ENCODE data around the gene GNAL.

The GNAL gene

DNA sequence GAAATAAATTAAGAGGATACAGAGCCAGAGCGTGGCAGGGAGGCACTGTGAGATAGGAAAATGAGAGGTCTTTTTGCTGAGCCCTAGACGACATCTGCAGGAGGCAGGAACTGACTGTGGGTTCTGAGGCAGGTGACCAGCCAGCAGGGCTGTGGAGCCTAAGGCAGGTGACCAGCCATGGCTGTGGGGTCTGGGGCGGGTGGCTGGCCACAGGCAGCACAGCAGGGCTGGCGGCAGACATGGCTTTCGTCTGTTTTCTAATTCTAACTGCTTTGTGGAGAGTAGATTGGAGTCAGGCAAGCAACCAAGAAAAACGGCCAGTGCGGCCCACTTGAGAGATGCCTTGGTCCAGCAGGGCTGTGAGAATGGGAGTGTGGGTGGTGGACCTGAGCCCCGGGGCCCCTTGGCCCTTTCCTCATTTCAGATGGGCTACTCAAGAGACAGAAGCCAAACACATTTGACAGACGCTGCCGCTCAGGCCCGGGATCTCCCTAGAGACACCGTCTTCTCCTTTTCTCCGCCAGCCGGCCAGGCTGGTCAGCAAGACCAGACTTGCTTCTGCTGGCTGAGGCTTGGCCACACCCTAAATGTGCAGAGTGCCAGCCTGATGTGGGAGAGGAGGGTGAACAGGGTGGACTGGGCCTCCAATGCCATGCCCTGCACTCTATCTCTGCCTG, 19.7 kb upstream of the GNAL start:
- CTCF ChIA-PET, result interaction anchor here (0.6 to 2.1 kb wide), 3 partner anchors 13 to 327 kb away, joined by 3 to 13 read pairs (median 3); no protein-coding TSS in a partner anchor
- no peaks in the 10 kb centered on the region for H3K36me3 ChIP-seq (ENCODE audit: control insufficient read depth in 2 of 2, insufficient read depth in 1 of 2, low read length in 2 of 2)
- H3K4me3 ChIP-seq (ENCODE audit: low read depth, low read length), result no peak overlapping the region
- POLR2A ChIA-PET, result no interaction called here
- no peaks in the 10 kb centered on the region; the same call in 1 of the 2 replicates for H3K4me1 ChIP-seq (ENCODE audit: control insufficient read depth, insufficient read depth, low read length)
- H3K9me3 ChIP-seq (ENCODE audit: control insufficient read depth, insufficient read depth, low read depth, low read length), result no peaks in the 10 kb centered on the region
- H3K27ac ChIP-seq (ENCODE audit: extremely low read depth, low read depth, low read length), result no peak overlapping the region
- no peak for TF ChIP-seq GFI1B (tag by site-specific recombination; IDR thresholded peaks at IDR 0.05)
- TF ChIP-seq ZNF560 (tag by site-specific recombination; IDR thresholded peaks at IDR 0.05; ENCODE audit: borderline replicate concordance), result no peak
- no peak for TF ChIP-seq ZNF23 (tag by site-specific recombination; IDR thresholded peaks at IDR 0.05; ENCODE audit: borderline replicate concordance)
- no peak for TF ChIP-seq REPIN1 (tag by site-specific recombination; IDR thresholded peaks at IDR 0.05; ENCODE audit: low read depth)
- TF ChIP-seq ZNF292 (tag by site-specific recombination; IDR thresholded peaks at IDR 0.05; ENCODE audit: borderline replicate concordance, low read depth), result no peak

DNA sequence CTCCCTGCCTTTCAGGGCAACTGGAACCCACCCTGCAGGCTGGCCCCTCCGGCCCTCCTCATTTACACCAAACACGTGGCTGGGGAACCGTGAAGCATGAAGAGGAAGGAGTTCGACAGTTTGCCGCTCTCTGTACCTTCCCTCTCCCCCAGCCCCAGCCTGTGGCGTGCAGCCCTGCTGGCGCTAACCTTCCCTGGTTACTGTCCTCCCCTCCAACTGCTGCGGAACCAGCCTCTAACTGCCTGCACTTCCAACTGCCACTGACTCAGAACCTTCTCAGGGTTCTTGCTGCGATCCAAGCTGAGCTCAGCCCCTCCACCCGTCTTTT, 19.2 kb upstream of the GNAL start:
- Histone ChIP-seq H3K4me1 (ENCODE audit: control insufficient read depth, insufficient read depth, low read length) (no peaks in the 10 kb centered on the region; the same call in 1 of the 2 replicates), H3K27ac (ENCODE audit: extremely low read depth, low read depth, low read length) (no peak overlapping the region), H3K4me3 (ENCODE audit: low read depth, low read length) (no peak overlapping the region), H3K36me3 (ENCODE audit: control insufficient read depth in 2 of 2, insufficient read depth in 1 of 2, low read length in 2 of 2) (no peaks in the 10 kb centered on the region), H3K9me3 (ENCODE audit: control insufficient read depth, insufficient read depth, low read depth, low read length) (no peaks in the 10 kb centered on the region)
- ChIA-PET CTCF (interaction anchor here (2.1 kb wide), 1 partner anchor 14 kb away, joined by 13 read pairs; no protein-coding TSS in a partner anchor), POLR2A (no interaction called here)
- TF ChIP-seq MYNN (tag by site-specific recombination; IDR thresholded peaks at IDR 0.05; ENCODE audit: borderline replicate concordance) (no peak), ZBTB7A (tag by site-specific recombination; IDR thresholded peaks at IDR 0.05; ENCODE audit: low read depth) (no peak), HOXC10 (CRISPR knock-in tag; IDR thresholded peaks at IDR 0.05) (no peak), ZNF664 (tag by site-specific recombination; IDR thresholded peaks at IDR 0.05) (no peak), SETDB1 (IDR thresholded peaks at IDR 0.05; ENCODE audit: insufficient read length, low read length) (no peak), ZNF404 (tag by site-specific recombination; IDR thresholded peaks at IDR 0.05) (no peak), OSR2 (tag by site-specific recombination; IDR thresholded peaks at IDR 0.05) (no peak)
- TF ChIP-seq, protein P1, sequence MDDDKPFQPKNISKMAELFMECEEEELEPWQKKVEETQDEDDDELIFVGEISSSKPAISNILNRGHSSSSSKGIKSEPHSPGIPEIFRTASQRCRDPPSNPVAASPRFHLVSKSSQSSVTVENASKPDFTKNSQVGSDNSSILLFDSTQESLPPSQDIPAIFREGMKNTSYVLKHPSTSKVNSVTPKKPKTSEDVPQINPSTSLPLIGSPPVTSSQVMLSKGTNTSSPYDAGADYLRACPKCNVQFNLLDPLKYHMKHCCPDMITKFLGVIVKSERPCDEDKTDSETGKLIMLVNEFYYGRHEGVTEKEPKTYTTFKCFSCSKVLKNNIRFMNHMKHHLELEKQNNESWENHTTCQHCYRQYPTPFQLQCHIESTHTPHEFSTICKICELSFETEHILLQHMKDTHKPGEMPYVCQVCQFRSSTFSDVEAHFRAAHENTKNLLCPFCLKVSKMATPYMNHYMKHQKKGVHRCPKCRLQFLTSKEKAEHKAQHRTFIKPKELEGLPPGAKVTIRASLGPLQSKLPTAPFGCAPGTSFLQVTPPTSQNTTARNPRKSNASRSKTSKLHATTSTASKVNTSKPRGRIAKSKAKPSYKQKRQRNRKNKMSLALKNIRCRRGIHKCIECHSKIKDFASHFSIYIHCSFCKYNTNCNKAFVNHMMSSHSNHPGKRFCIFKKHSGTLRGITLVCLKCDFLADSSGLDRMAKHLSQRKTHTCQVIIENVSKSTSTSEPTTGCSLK (tag by site-specific recombination; IDR thresholded peaks at IDR 0.05), result no peak
- TF ChIP-seq, protein P2, sequence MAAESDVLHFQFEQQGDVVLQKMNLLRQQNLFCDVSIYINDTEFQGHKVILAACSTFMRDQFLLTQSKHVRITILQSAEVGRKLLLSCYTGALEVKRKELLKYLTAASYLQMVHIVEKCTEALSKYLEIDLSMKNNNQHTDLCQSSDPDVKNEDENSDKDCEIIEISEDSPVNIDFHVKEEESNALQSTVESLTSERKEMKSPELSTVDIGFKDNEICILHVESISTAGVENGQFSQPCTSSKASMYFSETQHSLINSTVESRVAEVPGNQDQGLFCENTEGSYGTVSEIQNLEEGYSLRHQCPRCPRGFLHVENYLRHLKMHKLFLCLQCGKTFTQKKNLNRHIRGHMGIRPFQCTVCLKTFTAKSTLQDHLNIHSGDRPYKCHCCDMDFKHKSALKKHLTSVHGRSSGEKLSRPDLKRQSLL (tag by site-specific recombination; IDR thresholded peaks at IDR 0.05), result no peak
- TF ChIP-seq, protein P3, sequence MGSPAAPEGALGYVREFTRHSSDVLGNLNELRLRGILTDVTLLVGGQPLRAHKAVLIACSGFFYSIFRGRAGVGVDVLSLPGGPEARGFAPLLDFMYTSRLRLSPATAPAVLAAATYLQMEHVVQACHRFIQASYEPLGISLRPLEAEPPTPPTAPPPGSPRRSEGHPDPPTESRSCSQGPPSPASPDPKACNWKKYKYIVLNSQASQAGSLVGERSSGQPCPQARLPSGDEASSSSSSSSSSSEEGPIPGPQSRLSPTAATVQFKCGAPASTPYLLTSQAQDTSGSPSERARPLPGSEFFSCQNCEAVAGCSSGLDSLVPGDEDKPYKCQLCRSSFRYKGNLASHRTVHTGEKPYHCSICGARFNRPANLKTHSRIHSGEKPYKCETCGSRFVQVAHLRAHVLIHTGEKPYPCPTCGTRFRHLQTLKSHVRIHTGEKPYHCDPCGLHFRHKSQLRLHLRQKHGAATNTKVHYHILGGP (tag by site-specific recombination; IDR thresholded peaks at IDR 0.05), result no peak

DNA sequence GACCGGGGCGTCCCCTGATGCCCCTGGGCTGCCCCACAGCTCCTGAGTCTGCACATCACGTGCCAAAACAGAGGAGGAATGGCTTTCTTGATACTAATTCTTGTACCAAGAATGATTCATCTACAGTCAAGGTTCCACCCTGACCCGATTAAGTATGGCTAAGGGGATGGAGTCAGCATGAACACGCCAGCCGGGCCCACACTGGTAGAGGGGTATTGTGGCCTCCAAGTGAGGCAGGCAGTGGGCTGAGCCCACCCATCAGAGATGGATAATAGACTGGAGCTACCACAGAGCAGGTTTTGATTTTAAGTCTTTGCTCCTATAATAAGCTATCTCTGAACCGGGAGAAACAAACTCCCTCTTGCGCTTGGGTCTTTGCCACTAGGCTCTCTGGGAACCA, 17.9 kb upstream of the GNAL start:
- no peaks in the 10 kb centered on the region; the same call in 1 of the 2 replicates for H3K4me1 ChIP-seq (ENCODE audit: control insufficient read depth, insufficient read depth, low read length)
- ChIA-PET POLR2A (no interaction called here), CTCF (interaction anchor here (0.5 to 2.1 kb wide), 2 partner anchors 15 to 1924 kb away, joined by 6 to 13 read pairs; no protein-coding TSS in a partner anchor)
- no peak overlapping the region for H3K27ac ChIP-seq (ENCODE audit: extremely low read depth, low read depth, low read length)
- no peak overlapping the region for H3K4me3 ChIP-seq (ENCODE audit: low read depth, low read length)
- H3K36me3 ChIP-seq (ENCODE audit: control insufficient read depth in 2 of 2, insufficient read depth in 1 of 2, low read length in 2 of 2), result no peaks in the 10 kb centered on the region
- no peaks in the 10 kb centered on the region for H3K9me3 ChIP-seq (ENCODE audit: control insufficient read depth, insufficient read depth, low read depth, low read length)
- TF ChIP-seq ZNF416 (tag by site-specific recombination; IDR thresholded peaks at IDR 0.05) (no peak), GLIS1 (tag by site-specific recombination; IDR thresholded peaks at IDR 0.05) (no peak), ZNF292 (tag by site-specific recombination; IDR thresholded peaks at IDR 0.05; ENCODE audit: borderline replicate concordance, low read depth) (no peak), ZNF473 (tag by site-specific recombination; IDR thresholded peaks at IDR 0.05) (no peak), ZNF248 (tag by site-specific recombination; IDR thresholded peaks at IDR 0.05) (no peak), ZNF658 (tag by site-specific recombination; IDR thresholded peaks at IDR 0.05) (no peak)
- TF ChIP-seq, protein P4, sequence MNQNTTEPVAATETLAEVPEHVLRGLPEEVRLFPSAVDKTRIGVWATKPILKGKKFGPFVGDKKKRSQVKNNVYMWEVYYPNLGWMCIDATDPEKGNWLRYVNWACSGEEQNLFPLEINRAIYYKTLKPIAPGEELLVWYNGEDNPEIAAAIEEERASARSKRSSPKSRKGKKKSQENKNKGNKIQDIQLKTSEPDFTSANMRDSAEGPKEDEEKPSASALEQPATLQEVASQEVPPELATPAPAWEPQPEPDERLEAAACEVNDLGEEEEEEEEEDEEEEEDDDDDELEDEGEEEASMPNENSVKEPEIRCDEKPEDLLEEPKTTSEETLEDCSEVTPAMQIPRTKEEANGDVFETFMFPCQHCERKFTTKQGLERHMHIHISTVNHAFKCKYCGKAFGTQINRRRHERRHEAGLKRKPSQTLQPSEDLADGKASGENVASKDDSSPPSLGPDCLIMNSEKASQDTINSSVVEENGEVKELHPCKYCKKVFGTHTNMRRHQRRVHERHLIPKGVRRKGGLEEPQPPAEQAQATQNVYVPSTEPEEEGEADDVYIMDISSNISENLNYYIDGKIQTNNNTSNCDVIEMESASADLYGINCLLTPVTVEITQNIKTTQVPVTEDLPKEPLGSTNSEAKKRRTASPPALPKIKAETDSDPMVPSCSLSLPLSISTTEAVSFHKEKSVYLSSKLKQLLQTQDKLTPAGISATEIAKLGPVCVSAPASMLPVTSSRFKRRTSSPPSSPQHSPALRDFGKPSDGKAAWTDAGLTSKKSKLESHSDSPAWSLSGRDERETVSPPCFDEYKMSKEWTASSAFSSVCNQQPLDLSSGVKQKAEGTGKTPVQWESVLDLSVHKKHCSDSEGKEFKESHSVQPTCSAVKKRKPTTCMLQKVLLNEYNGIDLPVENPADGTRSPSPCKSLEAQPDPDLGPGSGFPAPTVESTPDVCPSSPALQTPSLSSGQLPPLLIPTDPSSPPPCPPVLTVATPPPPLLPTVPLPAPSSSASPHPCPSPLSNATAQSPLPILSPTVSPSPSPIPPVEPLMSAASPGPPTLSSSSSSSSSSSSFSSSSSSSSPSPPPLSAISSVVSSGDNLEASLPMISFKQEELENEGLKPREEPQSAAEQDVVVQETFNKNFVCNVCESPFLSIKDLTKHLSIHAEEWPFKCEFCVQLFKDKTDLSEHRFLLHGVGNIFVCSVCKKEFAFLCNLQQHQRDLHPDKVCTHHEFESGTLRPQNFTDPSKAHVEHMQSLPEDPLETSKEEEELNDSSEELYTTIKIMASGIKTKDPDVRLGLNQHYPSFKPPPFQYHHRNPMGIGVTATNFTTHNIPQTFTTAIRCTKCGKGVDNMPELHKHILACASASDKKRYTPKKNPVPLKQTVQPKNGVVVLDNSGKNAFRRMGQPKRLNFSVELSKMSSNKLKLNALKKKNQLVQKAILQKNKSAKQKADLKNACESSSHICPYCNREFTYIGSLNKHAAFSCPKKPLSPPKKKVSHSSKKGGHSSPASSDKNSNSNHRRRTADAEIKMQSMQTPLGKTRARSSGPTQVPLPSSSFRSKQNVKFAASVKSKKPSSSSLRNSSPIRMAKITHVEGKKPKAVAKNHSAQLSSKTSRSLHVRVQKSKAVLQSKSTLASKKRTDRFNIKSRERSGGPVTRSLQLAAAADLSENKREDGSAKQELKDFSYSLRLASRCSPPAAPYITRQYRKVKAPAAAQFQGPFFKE (tag by site-specific recombination; IDR thresholded peaks at IDR 0.05; ENCODE audit: borderline replicate concordance), result no peak

Data from HEK293 (cell line).